Measurements from ENCODE around the gene FGF14.

FGF14 gene

GRCh38 chr13:101837288-101837687 is 564.6 kb downstream of the FGF14 start:
- DNase-seq (ENCODE audit: low read depth) = no peak
- TF ChIP-seq CTCF (IDR thresholded peaks at IDR 0.05; ENCODE audit: low read depth, low read length, missing control alignments) = no peak
- in situ Hi-C loops (cut with HindIII; ENCODE audit: low sequenced_read_pairs) = loop anchor here (10.0 kb wide), 1 partner anchor 62 kb away; no protein-coding TSS in a partner anchor
- no peak overlapping the region for H3K4me3 ChIP-seq (ENCODE audit: low read depth, low read length)

- DNase-seq (ENCODE audit: low read depth) = no peak
- TF ChIP-seq CTCF (IDR thresholded peaks at IDR 0.05; ENCODE audit: low read depth, low read length, missing control alignments) = no peak
- in situ Hi-C loops (cut with HindIII; ENCODE audit: low sequenced_read_pairs) = loop anchor here (10.0 kb wide), 1 partner anchor 61 kb away; no protein-coding TSS in a partner anchor
- H3K4me3 ChIP-seq (ENCODE audit: low read depth, low read length) = no peak overlapping the region
Observed at GRCh38 chr13:101835920-101836319, 565.9 kb downstream of the FGF14 start.

- DNase-seq (ENCODE audit: low read depth) = no peak
- no peak for TF ChIP-seq CTCF (IDR thresholded peaks at IDR 0.05; ENCODE audit: low read depth, low read length, missing control alignments)
- in situ Hi-C loops (cut with HindIII; ENCODE audit: low sequenced_read_pairs) = loop anchor here (5.0 to 10.0 kb wide), 2 partner anchors 59 to 69 kb away; no protein-coding TSS in a partner anchor
- H3K4me3 ChIP-seq (ENCODE audit: low read depth, low read length) = no peak overlapping the region
Observed at GRCh38 chr13:101833671-101834070, 568.2 kb downstream of the FGF14 start.

GRCh38 chr13:101830035-101830434 is 571.8 kb downstream of the FGF14 start:
- no peak for TF ChIP-seq CTCF (IDR thresholded peaks at IDR 0.05; ENCODE audit: low read depth, low read length, missing control alignments)
- DNase-seq (ENCODE audit: low read depth) = no peak
- in situ Hi-C loops (cut with HindIII; ENCODE audit: low sequenced_read_pairs) = loop anchor here (5.0 to 10.0 kb wide), 2 partner anchors 55 to 72 kb away; no protein-coding TSS in a partner anchor

GRCh38 chr13:101829484-101829883 is 572.4 kb downstream of the FGF14 start:
- TF ChIP-seq CTCF (IDR thresholded peaks at IDR 0.05; ENCODE audit: low read depth, low read length, missing control alignments) = no peak
- H3K4me3 ChIP-seq (ENCODE audit: low read depth, low read length) = no peak overlapping the region
- in situ Hi-C loops (cut with HindIII; ENCODE audit: low sequenced_read_pairs) = no loop called here
- DNase-seq (ENCODE audit: low read depth) = peak; percentile 15

More at GRCh38 chr13:101830035-101830434, 571.8 kb downstream of the FGF14 start:
- no peak overlapping the region for H3K4me3 ChIP-seq (ENCODE audit: low read depth, low read length)

- in situ Hi-C loops (cut with HindIII; ENCODE audit: low sequenced_read_pairs) = no loop called here
- DNase-seq (ENCODE audit: low read depth) = no peak
- no peak overlapping the region for H3K4me3 ChIP-seq (ENCODE audit: low read depth, low read length)
- no peak for TF ChIP-seq CTCF (IDR thresholded peaks at IDR 0.05; ENCODE audit: low read depth, low read length, missing control alignments)
Observed at GRCh38 chr13:101828119-101828518, 573.7 kb downstream of the FGF14 start.

All from astrocyte of the cerebellum (primary cell).